ENCODE measurements around the gene TNFAIP3.

The TNFAIP3 gene

GRCh38 chr6:137849181-137849980 lies 17.7 kb upstream of the TNFAIP3 start:
- no peak for TF ChIP-seq SIN3A (IDR thresholded peaks at IDR 0.05; ENCODE audit: borderline replicate concordance, insufficient read depth, low read length)
- TF ChIP-seq POLR2AphosphoS5 (IDR thresholded peaks at IDR 0.05; ENCODE audit: low read depth, low read length), result no peak
- TF ChIP-seq TAF1 (IDR thresholded peaks at IDR 0.05; ENCODE audit: borderline replicate concordance, insufficient read depth, low read length), result no peak
- no peak for TF ChIP-seq REST (IDR thresholded peaks at IDR 0.05; ENCODE audit: insufficient read depth in 1 of 2, low read depth in 2 of 2, low read length in 2 of 2)
- no peak for TF ChIP-seq FOXP2 (optimal IDR thresholded peaks at IDR 0.05; ENCODE audit: borderline replicate concordance, extremely low read depth, extremely low read length, insufficient read depth)

- TF ChIP-seq SIN3A (IDR thresholded peaks at IDR 0.05; ENCODE audit: borderline replicate concordance, insufficient read depth, low read length) (no peak), REST (IDR thresholded peaks at IDR 0.05; ENCODE audit: insufficient read depth in 1 of 2, low read depth in 2 of 2, low read length in 2 of 2) (no peak), FOXP2 (optimal IDR thresholded peaks at IDR 0.05; ENCODE audit: borderline replicate concordance, extremely low read depth, extremely low read length, insufficient read depth) (no peak), POLR2AphosphoS5 (IDR thresholded peaks at IDR 0.05; ENCODE audit: low read depth, low read length) (no peak), TAF1 (IDR thresholded peaks at IDR 0.05; ENCODE audit: borderline replicate concordance, insufficient read depth, low read length) (no peak)
These were observed 16.9 kb upstream of the TNFAIP3 start for GRCh38 chr6:137849981-137850714.

DNA sequence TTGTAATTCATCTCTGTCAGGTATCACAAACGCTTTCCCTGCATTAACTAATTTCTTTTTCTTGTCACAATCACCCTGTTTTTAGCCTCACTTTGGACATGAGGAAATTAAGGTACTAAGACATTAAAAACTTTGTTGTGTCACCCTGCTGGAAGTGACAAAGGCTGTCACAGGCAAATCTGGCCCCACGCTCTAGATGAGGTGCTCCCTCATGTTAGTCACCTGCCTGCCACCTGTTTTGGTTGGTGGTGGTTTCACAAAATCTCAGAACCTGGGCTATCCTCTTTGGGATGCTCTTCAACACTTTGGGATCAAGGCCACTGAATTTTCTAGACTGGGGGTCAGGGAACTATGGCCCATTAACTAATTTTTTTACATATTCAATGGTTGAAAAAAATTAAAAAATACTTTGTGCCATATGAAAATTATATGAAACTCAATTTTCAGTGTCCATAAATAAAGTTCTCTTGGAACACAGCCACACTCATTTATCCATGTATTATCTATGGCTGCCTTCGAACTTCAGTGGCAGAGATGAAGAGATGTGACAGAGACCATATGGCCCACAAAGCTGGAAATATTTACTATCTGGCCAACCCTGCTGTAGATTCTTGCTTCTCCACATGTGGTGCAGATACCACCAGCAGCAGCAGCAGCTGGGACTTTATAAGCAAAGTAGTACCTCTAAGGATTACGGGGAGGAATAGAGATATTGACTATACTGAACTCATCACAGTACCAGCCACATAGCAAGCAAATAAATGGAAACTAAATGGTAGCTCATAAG lies 16.1 kb upstream of the TNFAIP3 start:
- no peak for TF ChIP-seq SIN3A (IDR thresholded peaks at IDR 0.05; ENCODE audit: borderline replicate concordance, insufficient read depth, low read length)
- TF ChIP-seq REST (IDR thresholded peaks at IDR 0.05; ENCODE audit: insufficient read depth in 1 of 2, low read depth in 2 of 2, low read length in 2 of 2), result no peak
- TF ChIP-seq POLR2AphosphoS5 (IDR thresholded peaks at IDR 0.05; ENCODE audit: low read depth, low read length), result no peak
- TF ChIP-seq TAF1 (IDR thresholded peaks at IDR 0.05; ENCODE audit: borderline replicate concordance, insufficient read depth, low read length), result no peak
- TF ChIP-seq FOXP2 (optimal IDR thresholded peaks at IDR 0.05; ENCODE audit: borderline replicate concordance, extremely low read depth, extremely low read length, insufficient read depth), result no peak

GRCh38 chr6:137851669-137852068 lies 15.4 kb upstream of the TNFAIP3 start:
- TF ChIP-seq POLR2AphosphoS5 (IDR thresholded peaks at IDR 0.05; ENCODE audit: low read depth, low read length), result no peak

- TF ChIP-seq TAF1 (IDR thresholded peaks at IDR 0.05; ENCODE audit: borderline replicate concordance, insufficient read depth, low read length) (no peak), POLR2AphosphoS5 (IDR thresholded peaks at IDR 0.05; ENCODE audit: low read depth, low read length) (no peak), SIN3A (IDR thresholded peaks at IDR 0.05; ENCODE audit: borderline replicate concordance, insufficient read depth, low read length) (no peak)
These were observed 14.7 kb upstream of the TNFAIP3 start for GRCh38 chr6:137852346-137852745.
